Neural cell (in vitro differentiated cells): ENCODE data around the gene GRAMD1B. TPM values are rescaled to one million over a fixed set of nuclear protein-coding genes. Genes with fewer than 3 reads are reported as not detected.

ENCODE experiments used
- H2AFZ ChIP-seq: fragments of 200-600, 300-800 bp; sonication (generic), shearing (Covaris generic); 2 replicates; pipeline ENCODE4 v1.6.0; 2014; ENCODE audit warnings: low read depth, mild to moderate bottlenecking, antibody characterized with exemption, low read length, moderate library complexity
- H3F3A ChIP-seq: fragments of 200-600 bp; shearing (Covaris generic); 2 replicates; pipeline ENCODE4 v1.6.1; 2016; ENCODE audit warnings: mild to moderate bottlenecking, moderate library complexity, mixed read lengths, antibody characterized with exemption, low read length; ENCODE audit not compliant: insufficient read depth, poor library complexity, severe bottlenecking
- H3K27ac ChIP-seq: fragments of 200-600, 300-800 bp; sonication (generic), shearing (Covaris generic); 2 replicates; pipeline ENCODE4 v1.5.1; 2014; ENCODE audit warnings: mild to moderate bottlenecking, low read length, moderate library complexity
- H3K27me3 ChIP-seq: fragments of 300-800, 200-600 bp; sonication (generic), shearing (Covaris generic); 2 replicates; pipeline ENCODE4 v1.6.0; 2014; ENCODE audit warnings: mild to moderate bottlenecking, low read depth, low read length, moderate library complexity; ENCODE audit not compliant: insufficient read depth
- H3K36me3 ChIP-seq: fragments of 300-800, 200-600 bp; sonication (generic), shearing (Covaris generic); 2 replicates; pipeline ENCODE4 v1.5.1; 2014; ENCODE audit warnings: mild to moderate bottlenecking, antibody characterized with exemption, low read length, moderate library complexity; ENCODE audit not compliant: insufficient read depth
- H3K4me2 ChIP-seq: fragments of 300-800, 200-600 bp; sonication (generic), shearing (Covaris generic); 2 replicates; pipeline ENCODE4 v1.6.0; 2014; ENCODE audit warnings: mild to moderate bottlenecking, low read length
- H3K4me3 ChIP-seq: fragments of 300-800, 200-600 bp; sonication (generic), shearing (Covaris generic); 2 replicates; pipeline ENCODE4 v1.5.1; 2014; ENCODE audit warnings: mild to moderate bottlenecking, low read length, moderate library complexity
- H3K79me2 ChIP-seq: fragments of 200-600 bp; shearing (Covaris generic); replicated peaks from 2 replicates; pipeline ENCODE4 v1.6.0; 2014; ENCODE audit warnings: mild to moderate bottlenecking, low read length, moderate library complexity; ENCODE audit not compliant: insufficient read depth
- H3K9ac ChIP-seq: fragments of 300-800, 200-600 bp; sonication (generic), shearing (Covaris generic); 2 replicates; pipeline ENCODE4 v1.6.1; 2016; ENCODE audit warnings: mild to moderate bottlenecking, low read length, mixed read lengths
- H3K9me2 ChIP-seq: fragments of 200-600 bp; shearing (Covaris generic); 2 replicates; pipeline ENCODE4 v1.6.1; 2016; ENCODE audit warnings: mild to moderate bottlenecking, low read length, mixed read lengths; ENCODE audit not compliant: insufficient read depth
- H3K9me3 ChIP-seq: fragments of 200-600, 300-800 bp; sonication (generic), shearing (Covaris generic); 2 replicates; pipeline ENCODE4 v1.6.1; 2016; ENCODE audit warnings: mild to moderate bottlenecking, mixed run types, low read length, moderate library complexity, mixed read lengths
- H4K20me1 ChIP-seq: fragments of 200-600 bp; shearing (Covaris generic); 2 replicates; pipeline ENCODE4 v1.6.1; 2016; ENCODE audit warnings: mild to moderate bottlenecking, mixed run types; ENCODE audit not compliant: insufficient read depth
- EP300 ChIP-seq: fragments of 450-650 bp; conservative IDR thresholded peaks from 2 replicates; pipeline ENCODE4 v1.6.1; 2014; ENCODE audit warnings: antibody characterized with exemption, mild to moderate bottlenecking, moderate library complexity; ENCODE audit not compliant: poor library complexity, severe bottlenecking
- EZH2 ChIP-seq: fragments of 200-600, 300-800 bp; shearing (Covaris generic), sonication (generic); IDR thresholded peaks from 2 replicates; pipeline ENCODE4 v1.6.1; 2014; ENCODE audit warnings: antibody characterized with exemption, low read length, borderline replicate concordance, mild to moderate bottlenecking; ENCODE audit not compliant: insufficient read depth, poor library complexity, severe bottlenecking
- MXI1 ChIP-seq: fragments of 450-650 bp; conservative IDR thresholded peaks from 2 replicates; pipeline ENCODE4 v1.6.1; 2014; ENCODE audit warnings: antibody characterized with exemption, mild to moderate bottlenecking; ENCODE audit not compliant: poor library complexity, severe bottlenecking
- POLR2AphosphoS5 ChIP-seq: IDR thresholded peaks from 2 replicates; pipeline ENCODE4 v1.6.1; 2012
- RAD21 ChIP-seq: fragments of 450-650 bp; conservative IDR thresholded peaks from 2 replicates; pipeline ENCODE4 v1.6.1; 2014; ENCODE audit warnings: antibody characterized with exemption, mild to moderate bottlenecking, moderate library complexity
- REST ChIP-seq: IDR thresholded peaks from 2 replicates; pipeline ENCODE4 v1.6.1; 2012; ENCODE audit warnings: borderline replicate concordance
- SMC3 ChIP-seq: fragments of 450-650 bp; conservative IDR thresholded peaks from 2 replicates; pipeline ENCODE4 v1.6.1; 2014; ENCODE audit warnings: antibody characterized with exemption, mild to moderate bottlenecking, moderate library complexity; ENCODE audit not compliant: poor library complexity
- TAF1 ChIP-seq: IDR thresholded peaks from 2 replicates; pipeline ENCODE4 v1.6.1; 2012; ENCODE audit warnings: low read depth
- polyA plus RNA-seq: library from polyadenylated mRNA; depleted of rRNA; stranded (reverse); fragments of >200 nt; gene quantifications from 2 replicates; pipeline ENCODE4 v1.2.3, GENCODE V29; 2014
- TF ChIP-seq, protein P1 (sequence below): fragments of 450-650 bp; IDR thresholded peaks from 2 replicates; pipeline ENCODE4 v1.5.1; 2014; ENCODE audit warnings: antibody characterized with exemption, mild to moderate bottlenecking, moderate library complexity; ENCODE audit not compliant: poor library complexity, severe bottlenecking

Gene GRAMD1B
- polyA plus RNA-seq, 1 donor from 2014 or later = 1.5 TPM

GRCh38 chr11:123491241-123491640, 61.2 kb downstream of the GRAMD1B start:
- Histone ChIP-seq H3K9ac (no peak overlapping the region), H3K4me2 (no peak overlapping the region), H2AFZ (no peak overlapping the region), H3K36me3 (no peaks in the 10 kb centered on the region), H3K27ac (no peak overlapping the region), H3K27me3 (no peaks in the 10 kb centered on the region), H4K20me1 (no peaks in the 10 kb centered on the region), H3K79me2 (no peaks in the 10 kb centered on the region), H3K9me3 (no peaks in the 10 kb centered on the region), H3K9me2 (no peaks in the 10 kb centered on the region), H3K4me3 (no peak overlapping the region), H3F3A (no peaks in the 10 kb centered on the region)
- TF ChIP-seq, protein P1, sequence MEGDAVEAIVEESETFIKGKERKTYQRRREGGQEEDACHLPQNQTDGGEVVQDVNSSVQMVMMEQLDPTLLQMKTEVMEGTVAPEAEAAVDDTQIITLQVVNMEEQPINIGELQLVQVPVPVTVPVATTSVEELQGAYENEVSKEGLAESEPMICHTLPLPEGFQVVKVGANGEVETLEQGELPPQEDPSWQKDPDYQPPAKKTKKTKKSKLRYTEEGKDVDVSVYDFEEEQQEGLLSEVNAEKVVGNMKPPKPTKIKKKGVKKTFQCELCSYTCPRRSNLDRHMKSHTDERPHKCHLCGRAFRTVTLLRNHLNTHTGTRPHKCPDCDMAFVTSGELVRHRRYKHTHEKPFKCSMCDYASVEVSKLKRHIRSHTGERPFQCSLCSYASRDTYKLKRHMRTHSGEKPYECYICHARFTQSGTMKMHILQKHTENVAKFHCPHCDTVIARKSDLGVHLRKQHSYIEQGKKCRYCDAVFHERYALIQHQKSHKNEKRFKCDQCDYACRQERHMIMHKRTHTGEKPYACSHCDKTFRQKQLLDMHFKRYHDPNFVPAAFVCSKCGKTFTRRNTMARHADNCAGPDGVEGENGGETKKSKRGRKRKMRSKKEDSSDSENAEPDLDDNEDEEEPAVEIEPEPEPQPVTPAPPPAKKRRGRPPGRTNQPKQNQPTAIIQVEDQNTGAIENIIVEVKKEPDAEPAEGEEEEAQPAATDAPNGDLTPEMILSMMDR = no peak
- no peak for TF ChIP-seq EP300

DNA sequence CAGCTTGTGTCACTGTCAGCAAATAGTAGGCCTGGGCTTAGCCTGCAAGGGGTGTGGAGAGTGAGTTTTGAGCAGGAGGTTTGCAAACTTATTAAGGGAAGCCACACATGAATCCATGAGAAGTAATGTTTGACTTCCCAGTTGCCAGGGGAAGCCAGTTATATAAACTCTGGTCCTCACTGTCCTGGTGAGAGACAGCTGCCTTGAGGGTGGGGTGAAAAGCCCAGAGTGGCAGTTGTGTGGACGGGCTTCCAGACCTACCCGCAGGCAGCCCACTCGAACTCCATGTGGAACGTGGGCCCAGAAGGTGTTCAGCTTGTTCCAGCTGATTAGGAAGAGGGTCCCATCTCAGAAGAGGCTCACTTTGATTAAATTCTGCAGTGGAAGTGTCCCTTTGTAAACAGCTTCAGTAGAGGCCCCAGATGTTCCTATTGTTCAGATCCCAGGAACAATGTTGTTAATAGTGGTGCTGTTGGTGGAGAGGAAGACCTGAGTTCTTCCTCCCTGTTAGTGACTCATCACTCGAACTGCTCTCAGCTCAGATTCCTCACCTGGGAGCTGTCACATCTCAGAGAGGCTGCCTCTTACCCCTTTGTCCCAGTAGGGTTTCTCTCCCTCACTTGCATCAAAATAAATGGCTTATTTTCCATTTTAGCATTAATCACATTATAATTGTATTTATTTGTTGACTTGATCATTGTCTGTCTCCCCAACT, 63.4 kb downstream of the GRAMD1B start:
- TF ChIP-seq REST (no peak), TAF1 (no peak), MXI1 (no peak), RAD21 (no peak), POLR2AphosphoS5 (no peak), SMC3 (no peak), EP300 (no peak), EZH2 (no peak)
- TF ChIP-seq, protein P1 = no peak
- Histone ChIP-seq H3F3A (no peaks in the 10 kb centered on the region), H3K36me3 (no peaks in the 10 kb centered on the region), H3K9ac (no peak overlapping the region), H3K79me2 (no peaks in the 10 kb centered on the region), H3K27ac (no peak overlapping the region), H4K20me1 (no peaks in the 10 kb centered on the region), H3K4me2 (no peak overlapping the region), H3K4me3 (no peak overlapping the region), H3K27me3 (no peaks in the 10 kb centered on the region), H3K9me2 (no peaks in the 10 kb centered on the region), H3K9me3 (no peaks in the 10 kb centered on the region), H2AFZ (no peak overlapping the region)
